H1 (cell line): Measurements from ENCODE around the gene RTCB. TPM values are rescaled to one million over a fixed set of nuclear protein-coding genes. Genes with fewer than 3 reads are reported as not detected.

Experiments
- CHD1 ChIP-seq: IDR thresholded peaks from 2 replicates; pipeline ENCODE4 v1.6.1; 2012; ENCODE audit warnings: low read depth, low read length, improper control_type of control experiment
- E2F6 ChIP-seq: IDR thresholded peaks from 2 replicates; pipeline ENCODE4 v1.6.1; 2012; ENCODE audit warnings: inconsistent platforms
- KDM4A ChIP-seq: IDR thresholded peaks from one replicate; pipeline ENCODE4 v1.7.1; 2012; ENCODE audit warnings: low read depth, mild to moderate bottlenecking, moderate library complexity, low read length, inconsistent platforms; ENCODE audit not compliant: severe bottlenecking
- NRF1 ChIP-seq: IDR thresholded peaks from 2 replicates; pipeline ENCODE4 v1.6.1; 2011; ENCODE audit warnings: mild to moderate bottlenecking, low read depth, low read length, improper control_type of control experiment
- POLR2AphosphoS5 ChIP-seq: IDR thresholded peaks from 2 replicates; pipeline ENCODE4 v1.6.1; 2011; ENCODE audit warnings: low read depth, low read length
- SIRT6 ChIP-seq: IDR thresholded peaks from one replicate; pipeline ENCODE4 v1.7.1; 2012; ENCODE audit warnings: low read length, inconsistent platforms
- SIX5 ChIP-seq: IDR thresholded peaks from 2 replicates; pipeline ENCODE4 v1.6.1; 2011; ENCODE audit warnings: mild to moderate bottlenecking, low read depth, low read length
- SP2 ChIP-seq: IDR thresholded peaks from 2 replicates; pipeline ENCODE4 v1.6.1; 2012; ENCODE audit warnings: mild to moderate bottlenecking, low read length, inconsistent platforms
- SRF ChIP-seq: IDR thresholded peaks from 2 replicates; pipeline ENCODE4 v1.6.1; 2011; ENCODE audit warnings: mild to moderate bottlenecking, low read depth, low read length, moderate library complexity
- TAF1 ChIP-seq: IDR thresholded peaks from 2 replicates; pipeline ENCODE4 v1.6.1; 2011; ENCODE audit warnings: mild to moderate bottlenecking, low read depth, low read length
- TAF7 ChIP-seq: optimal IDR thresholded peaks from 2 replicates; pipeline ENCODE3; 2011; ENCODE audit warnings: low read depth, mild to moderate bottlenecking, inconsistent platforms, low read length, moderate library complexity, borderline replicate concordance
- TBP ChIP-seq: IDR thresholded peaks from 2 replicates; pipeline ENCODE4 v1.6.1; 2011; ENCODE audit warnings: low read depth, low read length, improper control_type of control experiment
- polyA plus RNA-seq, 7 experiments: library from polyadenylated mRNA; depleted of rRNA in 3 of 7; stranded (reverse) in 5 of 7; unstranded in 2 of 7; fragments of >200 nt in 5 of 7; fragments of 200-250 nt in 2 of 7; gene quantifications; 1 replicate in 5 of 7; 2 replicates in 1 of 7; 4 replicates in 1 of 7; pipeline versions ENCODE4 v1.2.1 to v1.2.3, GENCODE V29; 2011 to 2013; ENCODE audit warnings: missing spikeins in 2 of 7, mixed read lengths in 2 of 7
- total RNA-seq: library from RNA; stranded (reverse); fragmentation: NEBNext Ultra II Directional; extraction: Animal tissue kit (Norgen Biotek cat#: 25700); gene quantifications from 2 replicates; pipeline ENCODE4 v1.2.1, GENCODE V29; 2021
- TF ChIP-seq, protein P1 (sequence below): fragments of 300-600 bp; sonication (generic); IDR thresholded peaks from 2 replicates; pipeline ENCODE4 v1.7.1; 2012; ENCODE audit warnings: low read length, moderate library complexity, mild to moderate bottlenecking, inconsistent platforms; ENCODE audit not compliant: insufficient replicate concordance

Gene RTCB
- total and polyA plus RNA-seq, 2 of the 8 experiments (the other 6 are each of a cell fraction or from before 2014, with no cell fraction given), result 104 to 114 TPM

GRCh38 chr22:32338757-32339156 lies 73.3 kb downstream of the RTCB start (continued):
- TF ChIP-seq, protein P1, sequence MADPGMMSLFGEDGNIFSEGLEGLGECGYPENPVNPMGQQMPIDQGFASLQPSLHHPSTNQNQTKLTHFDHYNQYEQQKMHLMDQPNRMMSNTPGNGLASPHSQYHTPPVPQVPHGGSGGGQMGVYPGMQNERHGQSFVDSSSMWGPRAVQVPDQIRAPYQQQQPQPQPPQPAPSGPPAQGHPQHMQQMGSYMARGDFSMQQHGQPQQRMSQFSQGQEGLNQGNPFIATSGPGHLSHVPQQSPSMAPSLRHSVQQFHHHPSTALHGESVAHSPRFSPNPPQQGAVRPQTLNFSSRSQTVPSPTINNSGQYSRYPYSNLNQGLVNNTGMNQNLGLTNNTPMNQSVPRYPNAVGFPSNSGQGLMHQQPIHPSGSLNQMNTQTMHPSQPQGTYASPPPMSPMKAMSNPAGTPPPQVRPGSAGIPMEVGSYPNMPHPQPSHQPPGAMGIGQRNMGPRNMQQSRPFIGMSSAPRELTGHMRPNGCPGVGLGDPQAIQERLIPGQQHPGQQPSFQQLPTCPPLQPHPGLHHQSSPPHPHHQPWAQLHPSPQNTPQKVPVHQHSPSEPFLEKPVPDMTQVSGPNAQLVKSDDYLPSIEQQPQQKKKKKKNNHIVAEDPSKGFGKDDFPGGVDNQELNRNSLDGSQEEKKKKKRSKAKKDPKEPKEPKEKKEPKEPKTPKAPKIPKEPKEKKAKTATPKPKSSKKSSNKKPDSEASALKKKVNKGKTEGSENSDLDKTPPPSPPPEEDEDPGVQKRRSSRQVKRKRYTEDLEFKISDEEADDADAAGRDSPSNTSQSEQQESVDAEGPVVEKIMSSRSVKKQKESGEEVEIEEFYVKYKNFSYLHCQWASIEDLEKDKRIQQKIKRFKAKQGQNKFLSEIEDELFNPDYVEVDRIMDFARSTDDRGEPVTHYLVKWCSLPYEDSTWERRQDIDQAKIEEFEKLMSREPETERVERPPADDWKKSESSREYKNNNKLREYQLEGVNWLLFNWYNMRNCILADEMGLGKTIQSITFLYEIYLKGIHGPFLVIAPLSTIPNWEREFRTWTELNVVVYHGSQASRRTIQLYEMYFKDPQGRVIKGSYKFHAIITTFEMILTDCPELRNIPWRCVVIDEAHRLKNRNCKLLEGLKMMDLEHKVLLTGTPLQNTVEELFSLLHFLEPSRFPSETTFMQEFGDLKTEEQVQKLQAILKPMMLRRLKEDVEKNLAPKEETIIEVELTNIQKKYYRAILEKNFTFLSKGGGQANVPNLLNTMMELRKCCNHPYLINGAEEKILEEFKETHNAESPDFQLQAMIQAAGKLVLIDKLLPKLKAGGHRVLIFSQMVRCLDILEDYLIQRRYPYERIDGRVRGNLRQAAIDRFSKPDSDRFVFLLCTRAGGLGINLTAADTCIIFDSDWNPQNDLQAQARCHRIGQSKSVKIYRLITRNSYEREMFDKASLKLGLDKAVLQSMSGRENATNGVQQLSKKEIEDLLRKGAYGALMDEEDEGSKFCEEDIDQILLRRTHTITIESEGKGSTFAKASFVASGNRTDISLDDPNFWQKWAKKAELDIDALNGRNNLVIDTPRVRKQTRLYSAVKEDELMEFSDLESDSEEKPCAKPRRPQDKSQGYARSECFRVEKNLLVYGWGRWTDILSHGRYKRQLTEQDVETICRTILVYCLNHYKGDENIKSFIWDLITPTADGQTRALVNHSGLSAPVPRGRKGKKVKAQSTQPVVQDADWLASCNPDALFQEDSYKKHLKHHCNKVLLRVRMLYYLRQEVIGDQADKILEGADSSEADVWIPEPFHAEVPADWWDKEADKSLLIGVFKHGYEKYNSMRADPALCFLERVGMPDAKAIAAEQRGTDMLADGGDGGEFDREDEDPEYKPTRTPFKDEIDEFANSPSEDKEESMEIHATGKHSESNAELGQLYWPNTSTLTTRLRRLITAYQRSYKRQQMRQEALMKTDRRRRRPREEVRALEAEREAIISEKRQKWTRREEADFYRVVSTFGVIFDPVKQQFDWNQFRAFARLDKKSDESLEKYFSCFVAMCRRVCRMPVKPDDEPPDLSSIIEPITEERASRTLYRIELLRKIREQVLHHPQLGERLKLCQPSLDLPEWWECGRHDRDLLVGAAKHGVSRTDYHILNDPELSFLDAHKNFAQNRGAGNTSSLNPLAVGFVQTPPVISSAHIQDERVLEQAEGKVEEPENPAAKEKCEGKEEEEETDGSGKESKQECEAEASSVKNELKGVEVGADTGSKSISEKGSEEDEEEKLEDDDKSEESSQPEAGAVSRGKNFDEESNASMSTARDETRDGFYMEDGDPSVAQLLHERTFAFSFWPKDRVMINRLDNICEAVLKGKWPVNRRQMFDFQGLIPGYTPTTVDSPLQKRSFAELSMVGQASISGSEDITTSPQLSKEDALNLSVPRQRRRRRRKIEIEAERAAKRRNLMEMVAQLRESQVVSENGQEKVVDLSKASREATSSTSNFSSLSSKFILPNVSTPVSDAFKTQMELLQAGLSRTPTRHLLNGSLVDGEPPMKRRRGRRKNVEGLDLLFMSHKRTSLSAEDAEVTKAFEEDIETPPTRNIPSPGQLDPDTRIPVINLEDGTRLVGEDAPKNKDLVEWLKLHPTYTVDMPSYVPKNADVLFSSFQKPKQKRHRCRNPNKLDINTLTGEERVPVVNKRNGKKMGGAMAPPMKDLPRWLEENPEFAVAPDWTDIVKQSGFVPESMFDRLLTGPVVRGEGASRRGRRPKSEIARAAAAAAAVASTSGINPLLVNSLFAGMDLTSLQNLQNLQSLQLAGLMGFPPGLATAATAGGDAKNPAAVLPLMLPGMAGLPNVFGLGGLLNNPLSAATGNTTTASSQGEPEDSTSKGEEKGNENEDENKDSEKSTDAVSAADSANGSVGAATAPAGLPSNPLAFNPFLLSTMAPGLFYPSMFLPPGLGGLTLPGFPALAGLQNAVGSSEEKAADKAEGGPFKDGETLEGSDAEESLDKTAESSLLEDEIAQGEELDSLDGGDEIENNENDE, result no peak
- TF ChIP-seq POLR2AphosphoS5 (no peak), KDM4A (no peak), NRF1 (no peak), SIRT6 (no peak), TAF1 (no peak), E2F6 (no peak), SP2 (no peak), TBP (no peak), CHD1 (no peak), TAF7 (no peak), SIX5 (no peak), SRF (no peak)
